GM23338 (cell line): ENCODE data around the gene FAM120AOS. TPM values are rescaled to one million over a fixed set of nuclear protein-coding genes. Genes with fewer than 3 reads are reported as not detected.

Experiments used
- ATAC-seq: fragments of 200-7000 bp; cut with Tn5 transposase; 3 replicates; pipeline ENCODE4 v1.9.1; 2020
- DNase-seq: peaks from one replicate; pipeline ENCODE4 v3.0.0-alpha.2; 2015; ENCODE audit warnings: low spot score
- H2AFZ ChIP-seq: fragments of 200-600 bp; sonication (generic); 2 replicates; pipeline ENCODE4 v1.8.0; 2016; ENCODE audit warnings: antibody characterized with exemption, mild to moderate bottlenecking, moderate library complexity
- H3F3A ChIP-seq: fragments of 200-600 bp; sonication (generic); replicated peaks from 2 replicates; pipeline ENCODE4 v1.8.0; 2017; ENCODE audit warnings: antibody characterized with exemption, mixed run types, low read depth
- H3K27ac ChIP-seq: fragments of 200-600 bp; sonication (generic); 2 replicates; pipeline ENCODE4 v1.6.1; 2016; ENCODE audit warnings: low read depth
- H3K27me3 ChIP-seq: fragments of 200-600 bp; sonication (generic); 2 replicates; pipeline ENCODE4 v1.8.0; 2016; ENCODE audit warnings: mild to moderate bottlenecking, mixed run types, moderate library complexity; ENCODE audit not compliant: insufficient read depth
- H3K36me3 ChIP-seq: fragments of 200-600 bp; sonication (generic); 2 replicates; pipeline ENCODE4 v1.8.0; 2016; ENCODE audit warnings: mild to moderate bottlenecking; ENCODE audit not compliant: insufficient read depth
- H3K4me1 ChIP-seq: fragments of 200-600 bp; sonication (generic); 2 replicates; pipeline ENCODE4 v1.8.0; 2016; ENCODE audit warnings: mild to moderate bottlenecking, moderate library complexity; ENCODE audit not compliant: insufficient read depth
- H3K4me2 ChIP-seq: fragments of 200-600 bp; sonication (generic); 2 replicates; pipeline ENCODE4 v1.7.1; 2017; ENCODE audit warnings: mixed run types
- H3K4me3 ChIP-seq: fragments of 200-600 bp; sonication (generic); 2 replicates; pipeline ENCODE4 v1.6.1; 2016; ENCODE audit warnings: mixed run types
- H3K79me2 ChIP-seq: fragments of 200-600 bp; sonication (generic); replicated peaks from 2 replicates; pipeline ENCODE4 v1.8.0; 2017; ENCODE audit warnings: mild to moderate bottlenecking; ENCODE audit not compliant: insufficient read depth
- H3K9me2 ChIP-seq: fragments of 200-600 bp; sonication (generic); 2 replicates; pipeline ENCODE4 v1.8.0; 2017; ENCODE audit not compliant: insufficient read depth
- H4K20me1 ChIP-seq: fragments of 200-600 bp; sonication (generic); replicated peaks from 2 replicates; pipeline ENCODE4 v1.8.0; 2017; ENCODE audit warnings: mild to moderate bottlenecking; ENCODE audit not compliant: insufficient read depth
- H3K27ac Mint-ChIP-seq: 2 replicates; pipeline ENCODE4 v1.8.0; 2020; ENCODE audit warnings: inconsistent platforms, mild to moderate bottlenecking, moderate library complexity, mixed read lengths
- H3K27me3 Mint-ChIP-seq: 3 replicates; pipeline ENCODE4 v1.8.0; 2022; ENCODE audit warnings: low read depth, mild to moderate bottlenecking, moderate library complexity, mixed read lengths, inconsistent platforms; ENCODE audit not compliant: insufficient read depth, poor library complexity
- H3K36me3 Mint-ChIP-seq: 3 replicates; pipeline ENCODE4 v1.8.0; 2021; ENCODE audit warnings: low read depth, mild to moderate bottlenecking, inconsistent platforms, moderate library complexity, mixed read lengths
- H3K4me1 Mint-ChIP-seq: 3 replicates; pipeline ENCODE4 v1.8.0; 2020; ENCODE audit warnings: mild to moderate bottlenecking, inconsistent platforms, mixed read lengths
- H3K4me3 Mint-ChIP-seq: 3 replicates; pipeline ENCODE4 v1.8.0; 2021; ENCODE audit warnings: moderate library complexity, mild to moderate bottlenecking, inconsistent platforms, mixed read lengths
- H3K9me3 Mint-ChIP-seq: 3 replicates; pipeline ENCODE4 v1.8.0; 2020; ENCODE audit warnings: moderate library complexity, mild to moderate bottlenecking, inconsistent platforms, mixed read lengths
- EZH2 ChIP-seq: fragments of 200-600 bp; sonication (generic); IDR thresholded peaks from one replicate; pipeline ENCODE4 v1.8.0; 2017; ENCODE audit warnings: antibody characterized with exemption, mild to moderate bottlenecking, low read depth; ENCODE audit not compliant: unreplicated experiment
- EZH2phosphoT487 ChIP-seq: fragments of 200-600 bp; sonication (generic); IDR thresholded peaks from one replicate; pipeline ENCODE4 v1.8.1; 2018; ENCODE audit warnings: antibody characterized with exemption; ENCODE audit not compliant: unreplicated experiment
- JUNB ChIP-seq: IDR thresholded peaks from one replicate; pipeline ENCODE4 v1.6.1; 2016; ENCODE audit warnings: antibody characterized with exemption; ENCODE audit not compliant: unreplicated experiment
- POLR2AphosphoS5 ChIP-seq: IDR thresholded peaks from 2 replicates; pipeline ENCODE4 v1.6.1; 2016; ENCODE audit warnings: antibody characterized with exemption, low read depth
- REST ChIP-seq: IDR thresholded peaks from one replicate; pipeline ENCODE4 v1.6.1; 2018; ENCODE audit warnings: antibody characterized with exemption; ENCODE audit not compliant: unreplicated experiment
- ZNF331 ChIP-seq: fragments of 250-450 bp; sonication (Bioruptor Pico); IDR thresholded peaks from 2 replicates; pipeline ENCODE4 v1.5.0; 2020; ENCODE audit warnings: low read depth, mild to moderate bottlenecking, moderate library complexity
- ZNF462 ChIP-seq: fragments of 250-450 bp; sonication (Bioruptor Pico); IDR thresholded peaks from 2 replicates; pipeline ENCODE4 v1.5.0; 2020; ENCODE audit warnings: mild to moderate bottlenecking, moderate library complexity
- polyA plus RNA-seq: library from polyadenylated mRNA; unstranded; fragments of >200 nt; fragmentation: Nextera tagmentation; extraction: Ambion mirVana; gene quantifications from 2 replicates; pipeline ENCODE4 v1.2.1, GENCODE V29; 2016
- total RNA-seq: library from RNA; depleted of rRNA; stranded (reverse); fragments of >200 nt; shearing (Covaris generic); gene quantifications from 2 replicates; pipeline ENCODE4 v1.2.3, GENCODE V29; 2014

Gene FAM120AOS
- total and polyA plus RNA-seq, 2 experiments from 2014 or later: 31.5 to 40.4 TPM

GRCh38 chr9:93417538-93417937 is 35.8 kb downstream of the FAM120AOS start:
- Histone ChIP-seq H3K36me3 (no peaks in the 10 kb centered on the region), H3K4me2 (no peak overlapping the region), H3K4me3 (no peak overlapping the region), H4K20me1 (no peaks in the 10 kb centered on the region), H3K79me2 (no peaks in the 10 kb centered on the region), H2AFZ (no peak overlapping the region), H3K9me2 (no peaks in the 10 kb centered on the region), H3K27ac (no peak overlapping the region), H3F3A (no peaks in the 10 kb centered on the region), H3K4me1 (no peaks in the 10 kb centered on the region), H3K27me3 (no peaks in the 10 kb centered on the region)
- Mint-ChIP-seq H3K27me3 (peaks cover 5% of the 10 kb centered on the region), H3K4me1 (no peaks in the 10 kb centered on the region), H3K36me3 (peaks cover 8% of the 10 kb centered on the region), H3K27ac (no peak overlapping the region), H3K4me3 (no peak overlapping the region), H3K9me3 (peaks cover 19% of the 10 kb centered on the region)
- ATAC-seq: no peak
- TF ChIP-seq JUNB: no peak
- TF ChIP-seq EZH2: no peak
- TF ChIP-seq REST: no peak
- TF ChIP-seq ZNF462 (CRISPR knock-in tag): no peak
- TF ChIP-seq EZH2phosphoT487: no peak
- TF ChIP-seq POLR2AphosphoS5: no peak
- no peak for TF ChIP-seq ZNF331
- no peak for DNase-seq
